ENCODE data around the gene RAB11A.

DNA sequence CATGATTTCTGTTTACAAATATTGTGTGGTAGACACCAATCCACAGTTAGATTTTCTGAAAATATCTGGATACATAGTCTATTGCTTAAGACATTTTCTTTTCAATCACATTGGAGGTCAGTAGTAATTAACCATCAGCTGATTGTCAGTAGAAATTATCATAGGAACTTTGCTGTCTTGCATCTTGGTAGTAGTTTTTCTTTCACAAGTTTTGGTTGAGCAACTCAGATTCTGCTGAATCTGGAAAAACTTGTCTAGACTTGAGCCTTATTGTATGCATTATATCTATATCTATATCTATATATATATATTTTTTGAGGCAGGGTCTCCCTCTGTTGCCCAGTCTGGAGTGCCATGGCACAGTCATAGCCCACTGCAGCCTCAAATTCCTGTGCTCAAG, 4.0 kb downstream of the RAB11A start:
- TF ChIP-seq POLR2AphosphoS5 (IDR thresholded peaks at IDR 0.05; ENCODE audit: low read depth, low read length), result no peak
- TF ChIP-seq POLR2A (IDR thresholded peaks at IDR 0.05; ENCODE audit: low read depth, low read length), result no peak
- no peak for TF ChIP-seq TAF1 (IDR thresholded peaks at IDR 0.05; ENCODE audit: low read depth, low read length)
- no peak for TF ChIP-seq PAX5 (IDR thresholded peaks at IDR 0.05; ENCODE audit: insufficient read depth, low read length, severe bottlenecking)

Measured in GM12891 (cell line).